GM21576 (cell line): ENCODE measurements around the gene SYNGAP1.

Experiments used
- ATAC-seq: cut with Tn5 transposase; IDR thresholded peaks from one replicate; pipeline ENCODE4 v1.9.1; 2021; ENCODE audit warnings: mild to moderate bottlenecking, moderate library complexity; ENCODE audit not compliant: unreplicated experiment

Gene SYNGAP1

DNA sequence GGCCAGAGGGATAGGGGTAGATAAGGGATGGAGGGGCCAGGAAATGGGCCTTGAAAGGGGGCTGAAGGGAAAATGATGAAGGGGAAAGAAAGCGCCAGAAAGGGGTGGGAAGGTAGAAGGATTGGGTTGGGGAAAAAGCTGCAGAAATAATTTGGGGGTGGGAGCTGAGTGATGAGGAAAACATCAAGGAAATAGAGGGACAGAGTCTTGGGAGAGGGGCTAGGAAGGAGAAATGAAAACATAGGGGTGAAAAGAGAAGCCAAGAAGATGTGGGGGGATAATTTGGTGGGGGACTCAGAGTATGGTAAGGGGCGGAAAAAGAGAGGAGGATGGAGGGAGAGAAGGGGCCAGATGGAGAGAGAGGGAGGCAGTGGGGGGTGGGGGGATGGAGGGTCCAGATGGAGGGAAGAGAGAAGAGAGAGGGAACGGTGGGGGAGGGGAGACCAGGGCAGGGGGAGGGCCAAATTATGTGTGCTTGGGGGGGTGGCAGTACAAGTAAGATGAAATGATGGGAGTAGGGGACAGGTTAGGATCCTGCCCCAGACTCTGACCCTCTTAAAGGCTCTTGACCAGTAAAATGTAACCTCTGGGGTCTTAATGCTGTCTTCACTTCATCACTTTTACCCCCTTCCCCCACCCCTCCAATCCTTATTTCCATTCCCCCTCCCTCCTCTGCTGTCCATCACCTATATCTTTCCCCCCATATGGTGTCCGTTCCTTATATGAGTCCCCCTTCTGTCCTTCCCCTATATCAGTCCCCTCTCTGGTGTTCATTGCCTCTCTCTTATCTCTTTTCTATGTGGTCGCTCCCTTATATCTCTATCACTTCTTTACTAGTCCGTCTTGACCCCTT, 852 bp downstream of the SYNGAP1 start:
- ATAC-seq, result no peak

DNA sequence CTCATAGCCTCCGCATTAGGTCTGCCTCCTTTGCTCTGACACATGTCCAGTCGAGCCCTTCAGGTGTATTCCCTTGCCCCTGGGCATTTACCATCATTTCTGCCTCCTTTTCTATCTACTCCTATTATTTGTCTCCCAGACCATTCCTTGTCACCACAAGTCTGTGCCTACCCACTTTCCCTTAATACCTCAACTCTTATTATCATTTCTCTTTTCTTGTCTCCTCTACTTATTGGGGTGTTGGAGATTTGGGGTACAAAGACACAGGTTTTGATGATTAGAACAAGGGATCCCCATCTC, 1.4 kb downstream of the SYNGAP1 start:
- ATAC-seq, result no peak

DNA sequence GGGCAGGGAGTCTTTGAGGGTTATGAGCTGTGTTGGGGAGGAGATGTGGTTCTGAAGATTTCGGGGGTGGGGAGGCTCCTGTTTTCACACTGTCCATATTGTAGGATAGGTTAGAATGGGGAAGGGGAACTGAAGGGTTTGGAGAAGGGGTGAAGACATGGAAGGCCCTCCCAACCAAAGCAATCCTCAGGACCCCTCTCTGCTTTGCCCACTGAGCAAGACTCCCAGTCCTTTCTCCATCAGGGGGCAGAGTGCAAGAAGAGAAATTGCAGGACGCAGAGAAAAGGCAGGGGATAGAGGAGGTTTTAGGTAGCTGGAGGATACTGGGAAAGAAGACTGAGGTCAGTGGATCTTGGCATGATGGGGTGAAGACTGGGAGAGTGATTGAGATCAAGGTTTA, 3.9 kb downstream of the SYNGAP1 start:
- ATAC-seq, result no peak

DNA sequence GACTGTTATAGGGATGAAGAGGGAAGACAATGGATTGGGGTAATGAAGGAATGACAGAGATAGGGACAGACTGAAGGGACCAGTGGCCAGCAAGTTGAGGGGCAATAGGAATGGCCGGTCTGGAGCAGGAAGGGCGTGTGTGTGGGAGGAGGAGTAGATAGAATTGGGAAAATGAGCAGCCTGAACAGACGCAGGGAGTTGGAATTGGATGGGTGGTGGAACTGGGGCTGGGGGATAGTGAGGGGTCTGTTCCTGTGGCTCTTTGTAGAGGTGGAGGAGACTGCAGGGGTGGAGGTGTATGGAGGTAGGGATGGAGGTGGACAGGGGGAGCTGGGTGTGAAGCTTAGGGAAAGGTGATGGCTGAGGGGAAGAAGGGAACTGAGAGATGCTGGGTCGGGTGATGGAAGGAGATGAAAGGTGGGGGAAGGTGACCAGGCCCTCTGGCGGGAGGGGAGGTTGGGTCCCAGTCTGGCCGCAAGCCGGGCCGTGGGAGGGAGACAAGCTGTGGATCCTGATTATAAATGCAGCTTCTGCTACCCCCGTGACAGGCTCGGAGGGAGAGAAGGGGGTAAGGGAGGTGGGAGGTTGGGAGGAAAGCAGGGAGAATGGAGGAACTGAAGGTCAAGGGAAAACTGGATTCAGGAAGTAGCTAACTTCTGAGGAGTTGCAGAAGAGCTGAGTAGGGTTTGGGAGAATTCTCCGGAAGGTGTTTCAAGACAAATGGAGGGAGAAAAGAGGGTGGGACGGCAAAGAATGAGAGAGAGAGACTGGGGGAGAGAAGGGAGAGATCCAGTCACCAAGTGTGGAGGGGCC, 5.2 kb downstream of the SYNGAP1 start:
- no peak for ATAC-seq

DNA sequence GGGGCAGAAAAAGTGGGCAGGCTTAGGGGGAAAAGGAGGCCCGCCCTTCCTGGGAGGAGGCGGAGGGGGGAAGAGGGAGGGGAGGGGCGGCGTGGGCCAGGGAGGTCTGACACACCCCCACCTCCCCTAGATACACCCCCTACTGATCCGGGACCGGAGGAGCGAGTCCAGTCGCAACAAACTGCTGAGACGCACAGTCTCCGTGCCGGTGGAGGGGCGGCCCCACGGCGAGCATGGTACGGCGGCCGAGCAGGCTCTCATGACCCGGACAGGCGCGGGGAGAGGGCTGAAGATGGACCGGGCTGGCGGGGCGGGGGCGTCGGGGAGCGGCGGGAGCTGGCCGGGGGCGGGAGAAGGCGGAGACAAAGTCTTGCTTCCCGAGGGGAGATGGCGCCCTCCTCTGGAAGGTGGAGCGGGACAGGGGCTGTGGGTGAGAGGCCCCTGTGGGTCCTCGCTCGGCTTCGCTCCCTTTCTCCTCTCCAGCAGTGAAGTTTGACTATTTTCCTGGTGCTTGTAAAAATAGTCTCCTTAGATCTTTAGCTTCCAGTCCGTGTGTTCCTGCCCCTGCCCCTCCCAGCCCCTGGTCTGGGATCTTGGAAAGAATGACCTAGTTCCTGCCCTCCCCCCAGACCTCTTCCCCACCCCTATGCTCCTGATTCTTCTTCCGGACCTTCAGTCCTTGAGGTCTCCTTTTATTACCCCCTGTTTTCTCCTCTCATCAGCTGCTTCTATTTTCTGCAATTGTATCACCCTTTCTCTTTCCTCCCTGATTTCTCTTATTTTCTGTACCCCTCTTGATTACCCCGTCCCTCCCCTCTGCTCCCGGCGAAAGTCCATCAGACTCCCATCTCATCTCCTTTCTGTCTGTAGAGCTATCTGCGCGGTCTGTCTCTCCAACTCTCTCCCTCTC, 6.1 kb downstream of the SYNGAP1 start:
- peak; percentile 39 for ATAC-seq

DNA sequence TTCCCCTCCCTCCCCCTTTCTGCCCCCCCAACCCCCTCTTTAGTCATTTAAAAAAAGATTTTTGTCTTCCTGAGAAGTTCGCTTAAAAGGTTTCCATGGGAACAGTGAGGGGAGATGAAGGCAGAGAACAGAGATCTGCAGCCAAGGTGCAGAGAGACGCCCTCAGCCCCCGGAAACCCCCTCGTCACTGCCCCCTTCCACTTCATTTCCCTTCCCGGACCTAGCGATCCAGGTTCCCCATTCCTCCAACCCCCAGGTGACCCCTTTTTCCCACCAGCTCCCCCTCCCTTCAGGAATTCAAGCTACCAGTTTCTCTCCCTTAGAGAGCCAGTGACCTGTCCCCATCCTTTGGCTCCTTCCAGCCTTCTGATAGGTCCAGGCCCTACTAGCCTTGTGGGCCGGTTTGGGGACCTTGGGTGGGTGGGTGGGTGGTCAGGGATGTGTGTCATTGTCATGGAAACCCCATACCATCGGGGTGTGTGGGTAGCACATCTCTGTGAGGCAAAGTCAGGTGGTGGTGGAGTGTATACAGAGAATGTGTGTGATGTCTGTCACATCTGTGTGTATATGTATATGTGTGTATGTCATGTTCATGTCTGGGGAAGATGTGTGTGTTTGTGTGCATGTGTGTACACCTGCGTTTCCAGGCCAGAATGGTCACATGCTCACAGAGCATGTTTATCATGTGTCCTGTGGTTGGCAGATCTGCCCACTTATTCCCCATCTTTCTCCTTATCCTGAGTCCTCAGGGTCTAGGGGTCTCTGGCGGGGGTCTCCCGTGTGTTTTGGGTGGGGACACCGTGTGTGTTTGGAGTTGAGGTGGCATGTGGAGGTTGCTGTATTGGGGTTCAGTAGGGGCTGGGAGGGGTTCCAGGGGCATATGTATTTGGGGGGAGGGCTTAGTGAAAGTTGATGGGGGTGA, 7.0 kb downstream of the SYNGAP1 start:
- ATAC-seq, result no peak

DNA sequence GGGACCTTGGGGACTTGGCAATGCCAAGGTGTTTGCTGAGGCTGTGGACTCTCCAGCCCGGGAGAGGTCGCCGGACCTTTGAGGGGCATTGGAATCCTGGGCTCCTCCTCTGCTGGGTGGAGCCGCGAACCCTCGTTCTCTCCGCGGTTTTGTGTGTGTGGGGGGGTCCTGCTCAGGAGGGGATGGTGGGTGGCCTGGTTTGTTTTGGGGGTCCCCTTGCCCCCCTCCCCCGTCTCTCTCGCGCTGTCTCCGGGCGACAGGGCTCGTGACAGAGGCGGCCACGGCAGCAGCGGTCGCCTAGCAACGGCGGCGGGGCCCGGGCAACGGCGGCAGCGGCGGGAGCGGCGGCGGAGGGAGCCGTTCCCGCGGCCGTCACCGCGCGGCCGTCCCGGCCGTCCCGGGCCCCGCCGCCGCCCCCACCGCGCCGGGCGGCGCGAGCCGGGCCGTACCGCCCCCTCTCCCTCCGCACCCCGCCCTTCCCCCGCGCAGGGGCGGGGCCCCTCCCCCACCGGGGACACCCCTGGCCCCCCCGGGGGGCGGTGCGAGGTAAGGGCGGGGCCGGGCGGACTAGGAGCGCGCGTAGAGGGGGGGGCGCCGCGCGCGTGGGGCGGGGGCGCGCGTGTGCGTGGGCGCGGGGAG, 7.8 kb downstream of the SYNGAP1 start:
- ATAC-seq, result no peak

DNA sequence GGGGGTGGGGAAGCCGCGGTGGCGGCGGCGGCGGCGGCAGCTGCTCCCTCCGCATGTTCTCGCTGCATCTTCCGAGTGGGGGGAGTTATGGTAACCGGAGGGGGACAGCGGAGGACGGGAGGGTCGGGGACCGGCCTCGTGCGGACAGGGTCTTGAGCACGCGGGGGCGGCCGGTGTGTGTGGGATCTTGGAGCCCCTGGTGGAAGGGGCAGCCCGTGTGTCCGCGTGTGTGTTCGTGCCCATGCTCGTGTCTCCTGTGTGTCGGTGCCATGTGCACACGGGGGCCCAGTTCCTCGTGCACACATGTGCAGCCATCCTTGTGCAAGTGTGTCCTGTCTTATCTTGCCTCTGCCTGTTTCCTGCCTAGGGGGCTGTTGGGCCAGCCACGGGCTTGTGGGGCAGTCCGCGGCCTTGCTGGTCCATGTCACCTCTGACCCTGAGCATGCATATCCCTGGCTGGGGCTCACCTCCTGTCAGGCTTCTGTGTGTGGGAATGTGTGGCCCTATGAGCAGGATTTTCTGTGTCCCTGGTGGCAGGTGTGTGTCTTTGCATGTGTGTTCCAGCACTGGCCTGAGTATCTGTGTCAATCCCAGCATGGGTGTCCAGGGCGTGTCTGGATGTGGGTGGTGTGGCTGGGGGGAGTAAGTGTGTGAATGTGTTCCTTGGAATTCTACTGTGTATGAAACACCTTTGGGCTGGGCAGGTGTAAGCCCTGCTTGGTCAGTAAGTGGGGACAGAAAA, 8.5 kb downstream of the SYNGAP1 start:
- ATAC-seq, result no peak

DNA sequence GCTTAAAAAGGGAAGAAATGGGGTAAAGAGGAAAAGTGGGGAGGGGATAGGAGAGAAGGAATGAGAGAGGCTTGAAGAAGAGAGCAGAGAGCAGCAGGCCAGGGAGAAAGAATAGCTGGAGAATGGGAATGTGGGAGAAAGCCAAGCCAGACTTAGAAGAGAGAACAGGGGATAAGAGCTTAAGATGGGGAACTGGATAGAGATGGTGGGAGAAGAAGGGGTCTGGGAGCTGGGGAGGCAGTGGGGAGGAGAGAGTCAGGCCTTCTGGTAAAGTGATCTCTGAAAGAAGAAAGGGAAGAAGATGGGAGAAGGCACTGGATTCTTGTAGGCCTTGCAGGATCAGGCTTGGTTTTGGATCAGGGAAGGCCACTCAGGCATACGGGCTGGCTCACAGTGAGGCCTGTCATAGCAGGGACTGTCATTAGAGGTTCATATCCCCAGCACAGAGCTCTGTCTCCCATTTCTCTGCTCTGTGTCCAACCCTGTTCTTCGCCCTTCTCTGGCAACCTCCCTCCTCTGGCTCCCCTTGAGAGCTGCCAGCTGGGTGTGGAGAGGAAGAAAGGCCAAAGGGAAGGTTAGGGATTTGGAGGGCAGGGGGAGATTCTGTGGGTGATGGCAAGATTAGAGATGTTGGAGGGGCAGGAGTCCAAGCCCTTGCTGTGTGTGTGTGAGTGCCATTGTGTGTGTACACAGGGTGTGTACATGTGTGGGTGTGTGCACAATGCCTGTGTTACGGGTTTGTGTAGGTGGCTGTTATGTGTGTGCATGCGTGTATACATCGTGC, 9.3 kb downstream of the SYNGAP1 start:
- no peak for ATAC-seq

DNA sequence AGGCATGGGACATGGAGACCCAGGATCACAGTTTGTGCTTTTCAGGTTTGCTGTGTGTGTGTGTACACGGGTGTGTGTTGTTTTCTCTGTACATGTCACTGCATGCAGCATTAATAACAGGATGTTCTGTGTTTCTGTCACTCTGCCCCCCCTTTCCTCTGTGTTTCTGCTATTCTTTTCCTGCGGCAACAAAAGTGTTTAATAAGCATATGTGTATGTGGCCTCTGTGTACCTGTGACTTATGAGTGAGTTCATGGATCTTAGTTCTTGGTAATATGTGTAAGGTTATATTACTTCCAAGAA, 9.8 kb downstream of the SYNGAP1 start:
- ATAC-seq, result no peak

DNA sequence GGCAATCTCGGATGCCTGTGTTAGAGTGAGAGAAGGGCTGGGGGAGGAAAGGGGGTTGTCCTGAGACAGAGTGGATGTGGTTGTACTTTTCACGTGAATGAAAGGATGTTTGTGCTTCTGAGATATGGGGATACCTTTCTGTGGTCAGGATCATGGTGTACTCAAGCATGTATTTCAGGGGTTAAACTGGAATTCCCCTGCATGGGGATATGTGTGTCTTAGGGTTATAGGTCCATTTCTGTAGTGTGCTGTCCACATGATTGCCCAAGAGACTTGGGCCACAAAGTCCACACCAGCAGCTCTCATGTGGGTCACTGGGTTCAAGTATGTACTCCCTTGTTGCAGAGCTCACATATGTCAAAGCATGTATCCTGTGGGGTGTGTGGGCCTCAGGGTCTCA, 10.5 kb downstream of the SYNGAP1 start:
- no peak for ATAC-seq

DNA sequence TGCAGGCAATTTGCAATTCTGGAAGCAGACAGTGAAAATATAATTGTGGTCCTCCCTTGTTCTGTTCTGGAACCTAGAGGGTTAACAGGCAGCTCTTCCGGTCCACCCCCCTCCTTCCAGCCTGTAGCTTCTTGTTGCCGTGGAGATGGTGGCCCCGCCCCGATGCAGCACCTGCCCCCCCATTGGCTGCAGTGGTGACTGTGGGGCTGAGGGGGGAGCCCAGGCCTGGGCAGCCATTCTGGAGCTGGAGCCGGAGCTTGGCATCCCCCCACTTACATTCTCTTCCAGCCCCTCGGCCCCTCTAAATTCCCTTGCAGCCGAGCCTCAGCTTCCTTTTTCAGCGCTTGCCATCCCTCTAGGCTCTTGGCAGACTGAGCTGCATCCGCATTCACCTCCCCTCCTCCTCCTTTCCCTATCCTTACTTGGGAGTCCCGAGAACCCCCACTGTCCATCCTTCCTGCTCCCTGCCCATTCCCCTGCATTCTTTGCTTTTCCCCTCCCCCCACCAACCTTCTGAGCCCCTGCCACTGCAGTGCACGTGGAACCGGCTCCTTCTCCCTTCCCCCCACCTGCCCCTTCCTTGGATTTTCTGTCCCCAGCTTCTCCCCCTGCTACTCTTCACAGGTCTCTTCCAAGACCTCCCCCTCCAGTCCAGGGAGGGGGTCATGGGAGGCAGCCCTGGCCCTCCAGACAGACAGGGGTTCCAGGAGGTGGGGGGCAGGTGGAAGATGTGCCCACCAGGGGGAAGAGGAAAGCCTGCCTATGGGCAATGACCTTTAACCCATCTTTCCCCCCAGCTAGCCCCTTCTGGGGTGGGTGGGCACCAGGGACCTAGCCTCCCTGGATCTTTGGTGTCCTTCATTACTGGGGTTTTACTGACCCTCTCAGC, 11.4 kb downstream of the SYNGAP1 start:
- ATAC-seq, result no peak

DNA sequence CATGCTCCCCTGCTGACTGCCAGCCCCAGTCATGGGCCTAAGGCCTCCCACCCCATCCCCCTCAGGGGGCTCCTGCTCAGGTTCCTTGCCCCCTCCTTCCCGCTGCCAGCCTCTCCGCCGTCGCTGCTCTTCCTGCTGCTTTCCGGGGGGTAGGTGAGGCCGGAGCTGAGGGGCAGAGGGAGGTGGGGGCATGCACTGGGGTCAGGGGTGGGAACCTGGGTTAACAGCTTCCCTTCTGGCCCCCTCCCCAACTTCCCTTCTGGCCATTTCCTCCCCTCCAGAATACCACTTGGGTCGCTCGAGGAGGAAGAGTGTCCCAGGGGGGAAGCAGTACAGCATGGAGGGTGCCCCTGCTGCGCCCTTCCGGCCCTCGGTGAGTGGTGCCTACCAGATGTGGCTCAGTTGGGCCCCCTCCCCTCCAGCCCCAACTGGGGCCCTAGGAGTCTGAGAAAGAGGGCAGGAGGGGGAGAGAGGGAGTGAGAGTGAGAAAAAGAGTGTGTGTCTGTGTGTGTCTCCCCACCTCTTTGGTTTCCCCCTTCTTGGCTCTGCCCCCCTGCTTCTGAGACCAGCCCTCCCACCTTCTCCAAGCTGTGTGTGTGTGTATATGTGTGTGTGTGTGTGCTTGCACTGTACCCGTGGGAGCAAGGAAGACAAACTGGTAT, 12.1 kb downstream of the SYNGAP1 start:
- no peak for ATAC-seq

DNA sequence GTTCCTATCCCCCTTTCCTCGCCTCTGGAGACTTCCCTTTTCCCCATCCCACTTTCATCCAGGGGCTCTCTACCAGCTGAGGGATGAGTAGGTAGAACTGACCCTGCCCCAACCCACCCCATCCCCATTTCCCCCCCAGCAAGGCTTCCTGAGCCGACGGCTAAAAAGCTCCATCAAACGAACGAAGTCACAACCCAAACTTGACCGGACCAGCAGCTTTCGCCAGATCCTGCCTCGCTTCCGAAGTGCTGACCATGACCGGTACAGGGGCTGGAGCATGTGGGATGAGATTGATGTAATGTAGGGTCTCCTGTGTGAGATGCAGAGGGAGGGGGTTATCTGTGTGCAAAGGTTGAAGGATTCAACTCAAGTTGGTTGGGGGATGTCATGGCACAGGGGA, 12.7 kb downstream of the SYNGAP1 start:
- no peak for ATAC-seq

DNA sequence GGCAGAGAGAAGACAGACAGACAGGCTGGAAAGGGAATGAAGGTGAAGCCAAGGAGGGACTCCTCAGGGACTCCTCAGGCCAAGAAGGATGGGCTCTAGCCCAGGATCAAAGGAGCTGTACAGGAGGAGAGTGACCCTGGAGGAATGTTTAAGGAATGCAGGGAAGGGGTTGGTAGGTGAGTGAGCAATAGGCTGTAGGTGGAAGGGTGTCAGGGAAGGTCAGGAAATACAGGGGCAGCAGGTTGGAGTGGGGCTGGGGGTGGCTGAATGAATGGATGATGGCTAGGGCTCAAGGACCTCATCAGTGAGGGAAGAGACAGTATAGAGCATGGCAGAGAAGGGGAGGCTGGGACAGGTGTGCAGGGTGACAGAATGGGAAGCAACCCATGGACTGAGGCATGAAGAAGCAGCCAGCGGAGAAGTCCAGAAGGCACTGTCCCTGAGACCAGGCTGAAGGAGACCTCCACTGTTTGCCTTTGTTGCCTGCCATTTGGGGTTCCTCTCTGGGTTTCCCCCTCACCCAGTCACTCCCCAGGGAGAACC, 13.2 kb downstream of the SYNGAP1 start:
- ATAC-seq, result no peak

DNA sequence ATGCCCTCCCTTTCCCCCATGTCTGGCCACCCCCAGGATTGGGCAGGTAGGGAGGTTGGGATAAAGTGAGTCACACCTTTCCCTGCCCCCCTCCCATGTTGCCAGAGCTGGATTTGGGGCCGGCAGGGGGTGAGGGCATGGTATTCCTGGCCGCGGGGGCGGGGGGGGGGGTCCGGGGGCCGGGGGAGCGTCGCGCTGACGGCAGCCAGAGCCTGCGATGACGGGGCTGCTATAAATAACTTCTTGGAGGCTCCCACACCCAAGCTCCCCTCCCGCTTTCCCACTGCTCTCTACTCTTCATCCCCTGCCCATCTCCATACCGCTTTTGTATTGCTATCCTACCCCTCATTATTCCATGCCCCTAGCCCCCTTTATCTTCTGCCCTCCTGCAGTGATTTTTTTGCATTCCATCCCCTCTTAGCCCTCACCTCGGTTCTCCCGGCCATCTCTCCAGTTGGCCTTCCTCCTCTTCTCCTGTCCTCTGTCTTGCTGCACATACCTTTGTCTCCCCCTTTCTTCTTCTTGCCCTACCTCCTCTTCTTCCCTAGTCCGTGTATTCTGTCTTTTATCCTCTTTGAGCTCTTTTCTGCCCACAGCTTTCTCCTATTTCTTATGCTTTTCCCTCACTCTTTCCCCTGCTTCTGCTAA, 13.8 kb downstream of the SYNGAP1 start:
- ATAC-seq, result no peak
